HG02759 (cell line): ENCODE measurements around the gene MCM10.

Source experiments
- ATAC-seq: cut with Tn5 transposase; IDR thresholded peaks from one replicate; pipeline ENCODE4 v1.9.1; 2021; ENCODE audit warnings: mild to moderate bottlenecking, moderate library complexity; ENCODE audit not compliant: unreplicated experiment

Gene MCM10

GRCh38 chr10:13256627-13257026 lies 95.3 kb downstream of the MCM10 start:
- no peak for ATAC-seq

GRCh38 chr10:13257621-13258140 lies 96.3 kb downstream of the MCM10 start:
- ATAC-seq = no peak
